ENCODE results near the gene TMCC2. TPM values are rescaled to one million over a fixed set of nuclear protein-coding genes. Genes with fewer than 3 reads are reported as not detected.

TMCC2 gene
- total and polyA plus RNA-seq, 2 of the 8 experiments (the other 6 are each of a cell fraction or from before 2014, with no cell fraction given): 6.7 to 6.8 TPM

DNA sequence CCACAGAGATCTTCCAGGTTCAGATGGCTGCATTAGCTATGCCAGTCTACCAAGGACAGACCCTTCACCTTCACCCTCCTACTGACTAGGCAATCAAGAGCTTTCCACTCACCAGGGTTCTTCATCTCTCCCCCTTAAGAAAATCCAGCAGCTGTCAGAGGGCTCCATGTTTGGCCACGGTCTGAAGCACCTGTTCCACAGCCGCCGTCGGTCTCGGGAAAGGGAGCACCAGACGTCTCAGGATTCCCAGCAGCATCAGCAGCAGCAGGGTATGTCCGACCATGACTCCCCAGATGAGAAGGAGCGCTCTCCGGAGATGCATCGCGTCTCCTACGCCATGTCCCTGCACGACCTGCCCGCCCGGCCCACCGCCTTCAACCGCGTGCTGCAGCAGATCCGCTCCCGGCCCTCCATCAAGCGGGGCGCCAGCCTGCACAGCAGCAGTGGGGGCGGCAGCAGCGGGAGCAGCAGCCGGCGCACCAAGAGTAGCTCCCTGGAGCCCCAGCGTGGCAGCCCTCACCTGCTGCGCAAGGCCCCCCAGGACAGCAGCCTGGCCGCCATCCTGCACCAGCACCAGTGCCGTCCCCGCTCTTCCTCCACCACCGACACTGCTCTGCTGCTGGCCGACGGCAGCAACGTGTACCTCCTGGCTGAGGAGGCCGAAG, 13.8 kb downstream of the TMCC2 start:
- Histone ChIP-seq H3K27me3 (replicated peaks in 1 of 4; ENCODE audit: control insufficient read depth in 3 of 4, extremely low read depth in 1 of 4, insufficient read depth in 3 of 4, low read length in 3 of 4) (no peaks in the 10 kb centered on the region), H2BK12ac (ENCODE audit: low read depth, low read length) (no peak overlapping the region), H3K27ac (ENCODE audit: low read depth, low read length) (no peak overlapping the region), H4K91ac (replicated peaks; ENCODE audit: insufficient read length, low read length) (no peak overlapping the region), H3K9me3 (ENCODE audit: insufficient read depth in 2 of 2, low read depth in 1 of 2, low read length in 1 of 2) (no peaks in the 10 kb centered on the region), H3K4me2 (ENCODE audit: insufficient read depth in 1 of 2, low read depth in 2 of 2, low read length in 2 of 2) (no peak overlapping the region), H2BK5ac (ENCODE audit: low read depth, low read length) (no peak overlapping the region), H3K23ac (ENCODE audit: insufficient read length) (no peak overlapping the region), H3K4me1 (replicated peaks in 1 of 4; ENCODE audit: control insufficient read depth in 3 of 4, insufficient read depth in 4 of 4, low read length in 3 of 4) (no peaks in the 10 kb centered on the region), H3K56ac (replicated peaks; ENCODE audit: insufficient read length, low read depth, low read length) (no peak overlapping the region), H3K14ac (ENCODE audit: insufficient read length) (no peak overlapping the region), H2BK120ac (replicated peaks; ENCODE audit: low read depth, low read length) (no peak overlapping the region), H2BK20ac (ENCODE audit: low read length) (no peak overlapping the region), H3K23me2 (ENCODE audit: low read depth, low read length) (no peaks in the 10 kb centered on the region), H2AK5ac (ENCODE audit: low read depth, low read length) (no peak overlapping the region), H3K79me1 (ENCODE audit: low read depth, low read length) (peaks cover 1% of the 10 kb centered on the region; the same call in 1 of the 2 replicates), H4K5ac (ENCODE audit: insufficient read length, low read depth, low read length) (no peak overlapping the region), H3K9ac (replicated peaks in 1 of 4; ENCODE audit: extremely low read depth in 1 of 4, low read depth in 3 of 4, low read length in 3 of 4) (no peak overlapping the region), H4K20me1 (replicated peaks in 1 of 2; ENCODE audit: control insufficient read depth in 1 of 2, insufficient read depth in 2 of 2, low read length in 2 of 2) (peaks cover 0 to 1% of the 10 kb centered on the region in 2 experiments), H3K18ac (ENCODE audit: extremely low read depth, low read length) (no peak overlapping the region), H3K4ac (replicated peaks; ENCODE audit: insufficient read length, low read depth, low read length) (no peak overlapping the region), H2AFZ (ENCODE audit: low read length) (no peak overlapping the region), H3K36me3 (ENCODE audit: control insufficient read depth in 2 of 4, insufficient read depth in 4 of 4, low read length in 3 of 4) (peaks cover 0 to 5% (median 2%) of the 10 kb centered on the region in 4 experiments; a peak in 3 of 8 replicates), H3K79me2 (ENCODE audit: control insufficient read depth in 1 of 2, insufficient read depth in 2 of 2, low read length in 2 of 2) (no peaks in the 10 kb centered on the region), H2BK15ac (ENCODE audit: low read length) (no peak overlapping the region), H3K4me3 (ENCODE audit: extremely low read depth in 1 of 4, insufficient read depth in 2 of 4, low read depth in 3 of 4, low read length in 4 of 4) (no peak overlapping the region), H4K8ac (ENCODE audit: extremely low read depth, insufficient read depth, low read length) (no peak overlapping the region)
- POLR2A ChIA-PET (ENCODE audit: partially characterized antibody): interaction anchor here (4.2 kb wide), 1 partner anchor 10 kb away, joined by 11 read pairs; no protein-coding TSS in a partner anchor
- CTCF ChIA-PET (ENCODE audit: partially characterized antibody): interaction anchor here (1.0 to 40.8 kb wide), 4 partner anchors 2 to 180 kb away, joined by 3 to 1035 read pairs (median 520); partner anchors contain the start of gene TMCC2
- 95% methylated on average over 36 of the region's 36 CpGs; no CpG with 5 or more reads in 1 of the 2 experiments for WGBS, 2 experiments (ENCODE audit: extremely low coverage in 1 of 2, insufficient coverage in 1 of 2, insufficient read length in 1 of 2, insufficient replicate concordance in 2 of 2, low coverage in 1 of 2, low lambda C conversion rate in 2 of 2, missing lambda C conversion rate in 1 of 2)
- DNase-seq (ENCODE audit: low read depth in 1 of 2, low spot score in 2 of 2): no peak
- FAIRE-seq: no peak
- TF ChIP-seq EGR1 (IDR thresholded peaks at IDR 0.05; ENCODE audit: borderline replicate concordance, low read depth, low read length) (no peak), SIX5 (IDR thresholded peaks at IDR 0.05; ENCODE audit: low read depth, low read length) (no peak), SAP30 (IDR thresholded peaks at IDR 0.05; ENCODE audit: insufficient read depth, insufficient replicate concordance, low read length) (no peak), TCF12 (IDR thresholded peaks at IDR 0.05; ENCODE audit: low read depth, low read length) (no peak)

Measured in H1 (cell line).